Suprapubic skin (tissue), 4 donors: ENCODE results near the gene TTYH1. TPM values are rescaled to one million over a fixed set of nuclear protein-coding genes. Genes with fewer than 3 reads are reported as not detected.
A peak's percentile ranks its signal among the peaks of the same experiment; 100 is the strongest.
"Not testable (repeated sequence)": the region's sequence is repeated elsewhere in the genome, so short reads cannot be mapped to it uniquely, and the experiment has no call there.

Source experiments
- DNase-seq, 2 donors: peaks; one replicate each; pipeline ENCODE4 v3.0.0-alpha.2; 2019; ENCODE audit warnings: low spot score in 2 of 2
- H3K27ac ChIP-seq: fragments of 200-600 bp; sonication (generic); one replicate; pipeline ENCODE4 v1.5.1; 2019
- H3K27me3 ChIP-seq: fragments of 200-600 bp; sonication (generic); one replicate; pipeline ENCODE4 v1.5.1; 2019
- H3K36me3 ChIP-seq: fragments of 200-600 bp; sonication (generic); one replicate; pipeline ENCODE4 v1.5.1; 2019
- H3K4me1 ChIP-seq: fragments of 200-600 bp; sonication (generic); one replicate; pipeline ENCODE4 v1.5.1; 2019
- H3K4me3 ChIP-seq: fragments of 200-600 bp; sonication (generic); one replicate; pipeline ENCODE4 v1.5.1; 2019; ENCODE audit warnings: mild to moderate bottlenecking
- H3K9me3 ChIP-seq: fragments of 200-600 bp; sonication (generic); one replicate; pipeline ENCODE4 v1.5.1; 2019
- CTCF ChIP-seq, 2 donors: fragments of 200-600 bp in 1 of 2; fragments of 450-650 bp in 1 of 2; sonication (generic) in 1 of 2; IDR thresholded peaks; one replicate each; pipeline ENCODE4 v1.5.1; 2016 to 2019; ENCODE audit warnings: antibody characterized with exemption in 2 of 2, mild to moderate bottlenecking in 1 of 2, moderate library complexity in 1 of 2
- EP300 ChIP-seq: sonication (generic); formaldehyde crosslinking; IDR thresholded peaks from one replicate; pipeline ENCODE4 v1.6.1; 2017; ENCODE audit warnings: antibody characterized with exemption
- POLR2A ChIP-seq, 2 donors: fragments of 450-650 bp; IDR thresholded peaks; one replicate each; pipeline ENCODE4 v1.6.1; 2017; ENCODE audit warnings: antibody characterized with exemption in 2 of 2, mild to moderate bottlenecking in 2 of 2, moderate library complexity in 2 of 2
- POLR2AphosphoS5 ChIP-seq, 3 donors: sonication (generic); formaldehyde crosslinking; IDR thresholded peaks; one replicate each; pipeline ENCODE4 v1.6.1; 2017; ENCODE audit warnings: antibody characterized with exemption in 3 of 3
- WGBS: methylation state at CpG from one replicate; pipeline ENCODE4 v1.1.5; 2018; 5-methylcytosine and 5-hydroxymethylcytosine counted together
- total RNA-seq, 4 donors: library from RNA; depleted of rRNA; stranded (reverse); fragments of >200 nt; gene quantifications; one replicate each; pipeline ENCODE4 v1.1.0, GENCODE V29; 2016

TTYH1 gene
- total RNA-seq, 4 donors from 2014 or later, result 11.2 to 20.4 (median 12.5) TPM

- H3K4me1 ChIP-seq, result peaks cover 16% of the 10 kb centered on the region
- no peaks in the 10 kb centered on the region for H3K36me3 ChIP-seq
- DNase-seq, result no peak
- H3K9me3 ChIP-seq, result no peaks in the 10 kb centered on the region
- no peaks in the 10 kb centered on the region for H3K27me3 ChIP-seq
- H3K27ac ChIP-seq, result no peak overlapping the region
- no peak for TF ChIP-seq EP300
- no peak for TF ChIP-seq POLR2A (IDR thresholded peaks at IDR 0.05)
- no peak for TF ChIP-seq POLR2AphosphoS5 (IDR thresholded peaks at IDR 0.05)
- TF ChIP-seq CTCF (IDR thresholded peaks at IDR 0.05), result no peak
- WGBS, result 82% methylated on average over 10 of the region's 10 CpGs
- no peak overlapping the region for H3K4me3 ChIP-seq
Observed at GRCh38 chr19:54436628-54437252, 21.5 kb downstream of the TTYH1 start.

- no peak overlapping the region for H3K27ac ChIP-seq
- TF ChIP-seq CTCF (IDR thresholded peaks at IDR 0.05) (peak in 1 of 2 donors; percentile 38), EP300 (no peak), POLR2AphosphoS5 (IDR thresholded peaks at IDR 0.05) (no peak), POLR2A (IDR thresholded peaks at IDR 0.05) (no peak)
- H3K4me3 ChIP-seq, result no peak overlapping the region
- H3K27me3 ChIP-seq, result no peaks in the 10 kb centered on the region
- peak in 1 of 2 donors; percentile 71 for DNase-seq
- no peaks in the 10 kb centered on the region for H3K9me3 ChIP-seq
- peaks cover 16% of the 10 kb centered on the region for H3K4me1 ChIP-seq
- 59% methylated on average over 14 of the region's 15 CpGs for WGBS
- H3K36me3 ChIP-seq, result peaks cover 7% of the 10 kb centered on the region
Observed at GRCh38 chr19:54439174-54439851, 24.0 kb downstream of the TTYH1 start.

GRCh38 chr19:54440641-54441040 lies 25.4 kb downstream of the TTYH1 start:
- peaks cover 15% of the 10 kb centered on the region for H3K36me3 ChIP-seq
- peaks cover 10% of the 10 kb centered on the region for H3K4me1 ChIP-seq
- TF ChIP-seq EP300 (no peak), POLR2AphosphoS5 (IDR thresholded peaks at IDR 0.05) (no peak), POLR2A (IDR thresholded peaks at IDR 0.05) (no peak), CTCF (IDR thresholded peaks at IDR 0.05) (no peak)
- DNase-seq, result no peak
- H3K27ac ChIP-seq, result no peak overlapping the region
- H3K4me3 ChIP-seq, result no peak overlapping the region
- H3K27me3 ChIP-seq, result no peaks in the 10 kb centered on the region
- WGBS, result 82% methylated on average over 5 of the region's 5 CpGs
- no peaks in the 10 kb centered on the region for H3K9me3 ChIP-seq

- TF ChIP-seq CTCF (IDR thresholded peaks at IDR 0.05) (no peak), POLR2AphosphoS5 (IDR thresholded peaks at IDR 0.05) (no peak), POLR2A (IDR thresholded peaks at IDR 0.05) (no peak), EP300 (no peak)
- Histone ChIP-seq H3K27me3 (no peaks in the 10 kb centered on the region), H3K27ac (no peak overlapping the region), H3K36me3 (peaks cover 16% of the 10 kb centered on the region), H3K9me3 (no peaks in the 10 kb centered on the region), H3K4me3 (no peak overlapping the region), H3K4me1 (peaks cover 22% of the 10 kb centered on the region)
- 87% methylated on average over 7 of the region's 7 CpGs for WGBS
- DNase-seq, result no peak
Observed at GRCh38 chr19:54444737-54445136, 29.5 kb downstream of the TTYH1 start.

- peaks cover 38% of the 10 kb centered on the region for H3K4me1 ChIP-seq
Observed at GRCh38 chr19:54446349-54446748, 31.1 kb downstream of the TTYH1 start.

More at GRCh38 chr19:54446349-54446748, 31.1 kb downstream of the TTYH1 start:
- not testable (repeated sequence) for H3K27me3 ChIP-seq, H3K27ac ChIP-seq, H3K9me3 ChIP-seq, H3K4me3 ChIP-seq, DNase-seq
- 81% methylated on average over 15 of the region's 15 CpGs for WGBS
- peaks cover 21% of the 10 kb centered on the region for H3K36me3 ChIP-seq
